Umbilical cord (tissue), 2 donors: Measurements from ENCODE around the gene CTIF. TPM values are rescaled to one million over a fixed set of nuclear protein-coding genes. Genes with fewer than 3 reads are reported as not detected.
"Not testable (repeated sequence)": the region's sequence is repeated elsewhere in the genome, so short reads cannot be mapped to it uniquely, and the experiment has no call there.

Experiments used
- DNase-seq: peaks from one replicate; pipeline ENCODE4 v3.0.0-alpha.2; 2015; ENCODE audit warnings: low spot score
- total RNA-seq: library from RNA; depleted of rRNA; stranded (reverse); fragments of >200 nt; gene quantifications from one replicate; pipeline ENCODE4 v1.2.3, GENCODE V29; 2014; ENCODE audit warnings: low replicate concordance; ENCODE audit not compliant: insufficient read depth

Gene CTIF
- total RNA-seq, 1 donor from 2014 or later: 39.7 TPM

DNA sequence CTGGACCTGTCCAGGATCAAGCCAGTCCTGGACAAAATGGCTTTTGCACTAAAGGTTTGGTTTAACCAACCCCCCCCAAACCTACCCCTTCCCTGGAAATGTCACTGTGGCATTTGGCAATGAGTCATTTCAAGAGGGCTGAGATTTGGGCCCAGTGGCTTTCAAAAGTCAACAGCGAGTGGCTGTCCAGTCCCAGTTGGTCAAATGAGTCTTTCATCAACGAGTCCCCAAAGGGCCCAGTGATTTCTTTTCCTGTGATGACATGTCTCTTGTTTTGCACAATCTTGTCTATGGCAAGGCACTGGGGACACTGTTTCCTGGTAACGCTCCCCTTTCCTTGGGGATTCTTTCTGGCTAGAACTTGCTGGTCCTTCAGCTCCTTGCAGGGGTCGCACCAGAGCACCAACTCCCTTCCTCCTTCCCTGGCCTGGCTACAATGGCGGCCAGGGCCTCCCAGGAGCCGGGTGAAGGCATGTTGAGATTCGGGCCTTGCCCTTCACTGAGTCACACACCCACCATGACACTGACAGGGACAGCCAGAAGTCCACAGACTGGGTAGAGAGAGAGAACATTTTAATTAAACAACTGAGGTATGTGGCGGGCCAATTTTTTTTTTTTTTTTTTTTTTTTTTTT lies 324.7 kb downstream of the CTIF start:
- DNase-seq: no peak

DNA sequence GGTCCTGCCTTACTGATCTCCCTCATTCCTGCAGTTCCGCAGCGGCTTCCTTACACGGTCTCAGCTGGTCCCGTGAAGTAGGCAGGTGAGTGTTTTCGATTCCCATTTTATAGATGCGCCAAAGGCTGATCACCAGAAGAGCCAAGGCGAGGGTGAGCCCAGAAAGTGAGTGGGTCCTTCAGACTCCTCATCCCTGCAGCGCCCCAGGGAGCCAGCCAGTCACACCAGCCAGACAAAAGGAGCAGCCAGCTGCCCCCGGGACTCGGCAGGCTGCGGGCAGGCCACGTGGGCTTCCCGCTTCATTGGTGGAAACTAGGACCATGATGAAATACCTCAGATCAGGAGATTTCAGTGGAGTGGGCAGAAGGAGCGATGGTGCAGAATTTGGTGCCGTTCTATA lies 326.0 kb downstream of the CTIF start:
- DNase-seq: no peak

DNA sequence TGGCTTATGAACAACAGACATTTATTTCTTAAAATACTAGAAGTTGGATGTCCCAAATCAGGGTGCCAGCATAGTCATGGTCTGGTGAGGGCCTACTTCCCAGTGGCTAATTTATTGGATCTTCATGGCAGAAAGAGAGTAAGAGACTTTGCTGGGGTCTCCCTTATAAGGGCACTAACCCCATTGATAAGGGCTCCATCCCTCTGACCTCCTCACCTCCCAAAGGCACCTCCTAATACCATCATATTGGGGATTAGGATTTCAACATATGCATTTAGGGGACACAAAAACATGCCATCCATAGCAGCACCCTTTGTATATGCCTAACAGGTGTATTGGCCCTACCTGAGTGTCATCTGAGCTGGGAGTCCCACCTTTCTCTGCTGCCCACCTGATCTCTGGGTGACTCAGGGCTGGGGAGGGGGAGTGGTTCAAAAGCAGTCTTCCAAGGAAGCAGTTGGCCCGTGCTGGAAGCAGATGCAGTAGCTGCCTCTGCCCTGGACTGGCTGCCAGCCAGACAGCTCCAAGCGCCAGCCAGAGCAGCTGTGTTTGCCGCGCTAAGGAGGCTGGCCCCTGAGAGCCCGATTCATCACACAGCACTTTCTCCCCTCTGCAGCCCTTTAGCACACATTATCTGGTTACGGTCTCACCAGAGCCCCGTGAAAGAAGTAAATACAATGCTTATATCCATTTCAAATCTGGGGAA lies 327.4 kb downstream of the CTIF start:
- DNase-seq: peak; percentile 80

DNA sequence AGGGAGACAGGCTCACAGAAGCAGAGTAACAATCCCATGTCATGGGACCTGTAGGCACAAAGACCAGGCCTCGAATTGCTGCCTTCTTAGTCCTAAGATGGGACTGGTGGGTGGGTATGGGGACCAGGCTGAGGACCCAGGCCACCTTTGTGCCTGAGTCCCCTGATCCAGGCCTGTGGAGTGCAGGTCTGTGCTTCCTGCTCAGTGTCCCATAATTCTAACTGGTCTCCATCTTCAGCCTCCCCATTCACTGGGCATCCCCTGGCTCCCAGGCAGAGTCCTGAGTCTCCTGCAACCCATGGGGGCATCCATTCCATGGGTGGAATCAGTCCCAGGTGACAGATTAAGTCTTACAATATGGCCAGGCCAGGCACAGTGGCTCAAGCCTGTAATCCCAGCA lies 328.0 kb downstream of the CTIF start:
- no peak for DNase-seq

DNA sequence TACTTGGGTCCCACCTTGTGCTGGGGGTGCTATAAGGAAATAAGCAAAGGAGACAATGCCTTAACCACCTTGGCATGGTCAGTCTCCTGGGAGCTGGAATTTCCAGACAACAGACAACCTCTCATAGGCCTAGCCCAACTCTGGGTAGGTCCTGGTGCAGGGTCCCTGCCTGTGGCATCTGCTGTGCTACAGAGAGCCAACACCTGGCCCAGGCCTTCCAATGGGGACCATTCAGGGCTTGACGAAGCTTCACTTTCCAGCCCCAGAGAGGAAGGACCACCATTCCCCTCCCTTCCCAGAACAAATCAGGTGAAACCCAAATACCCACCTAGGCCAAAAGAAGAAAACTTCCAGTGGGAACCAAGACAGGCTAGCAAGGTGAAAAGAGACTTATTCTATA lies 329.1 kb downstream of the CTIF start:
- DNase-seq: no peak

DNA sequence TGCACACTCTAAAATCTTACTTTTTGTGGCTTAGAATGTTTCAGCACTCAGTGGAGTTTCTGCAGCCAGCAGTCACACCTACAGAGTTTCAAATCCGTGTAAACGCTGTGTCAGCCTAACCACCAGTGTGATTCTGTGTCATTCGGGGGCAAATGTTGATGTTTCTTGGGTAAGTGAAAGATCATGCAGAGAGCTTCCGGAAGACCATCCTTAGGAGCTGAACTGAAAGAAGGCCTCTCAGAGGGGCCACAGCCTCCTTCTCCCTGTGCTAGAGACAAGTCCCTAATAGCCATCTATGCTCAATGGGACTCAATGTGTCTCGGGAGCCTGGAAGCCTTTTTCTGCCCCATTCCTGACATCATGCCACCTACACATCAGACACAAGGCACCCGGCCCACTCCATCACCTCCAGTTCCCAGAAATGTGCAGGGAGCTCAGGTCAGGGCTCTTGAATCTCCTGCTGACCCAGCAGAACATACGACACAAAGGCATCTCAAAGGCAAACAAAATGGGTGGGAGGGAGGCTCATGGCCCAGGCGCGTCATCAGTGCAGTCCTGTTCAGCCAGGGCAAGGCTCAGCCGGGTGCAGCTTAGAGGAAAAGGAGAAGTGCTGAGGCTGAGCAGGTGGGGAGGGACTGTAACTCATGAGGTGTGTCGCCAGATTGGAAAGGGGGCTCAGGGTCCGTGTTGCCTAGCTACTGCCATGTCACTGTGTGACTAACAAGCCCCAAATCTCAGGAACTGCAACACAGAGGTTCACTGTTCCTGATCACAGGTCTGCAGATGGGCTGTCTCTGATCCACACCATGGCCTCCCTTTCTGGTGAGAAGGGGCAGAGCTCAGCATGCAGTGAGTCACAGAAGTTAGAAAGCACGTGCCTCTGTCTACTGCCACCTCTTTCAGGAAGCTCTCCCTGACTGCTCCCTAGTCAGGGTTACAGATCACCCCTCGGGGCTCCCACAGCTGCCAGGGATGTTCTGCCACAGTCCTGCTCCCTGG lies 329.9 kb downstream of the CTIF start:
- DNase-seq: no peak

DNA sequence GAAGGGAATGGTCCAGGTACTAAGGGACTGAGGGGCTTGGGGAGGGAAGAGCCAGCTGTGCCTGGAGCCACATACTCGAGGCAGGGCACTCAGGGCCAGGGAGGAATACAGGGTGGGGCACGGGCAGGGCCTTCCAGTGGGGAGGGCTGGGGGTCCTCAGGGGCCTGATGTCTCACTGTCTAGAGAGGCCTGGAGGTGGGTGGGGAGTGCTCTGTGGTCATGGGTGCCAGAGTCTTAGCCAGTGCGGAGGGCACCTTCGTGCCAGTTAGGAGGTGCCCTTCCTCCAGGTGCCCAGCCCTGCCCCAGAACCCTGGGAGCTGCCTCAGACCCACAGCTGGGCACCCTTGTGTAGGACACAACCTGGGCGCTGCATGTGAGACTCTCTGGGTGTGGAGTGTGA lies 330.8 kb downstream of the CTIF start:
- DNase-seq: no peak

DNA sequence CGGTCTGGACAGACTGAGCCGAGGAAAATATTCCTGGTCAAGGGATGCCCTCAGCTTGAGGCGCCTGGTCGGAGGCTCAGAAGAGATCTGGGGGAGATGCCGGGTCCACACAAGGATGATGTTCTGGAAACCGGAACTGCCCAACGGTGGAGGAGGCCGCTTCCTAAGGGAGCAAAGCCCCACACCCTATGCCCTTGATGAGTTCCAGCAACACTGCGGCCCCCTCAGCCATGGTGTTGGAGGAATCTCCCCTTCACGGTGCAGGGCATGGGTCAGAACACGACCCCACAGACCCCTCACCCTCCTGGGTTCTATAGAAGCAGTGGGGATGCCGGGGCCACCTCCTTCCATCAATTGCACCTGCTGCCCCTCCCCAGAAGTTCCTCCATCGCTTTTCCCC lies 332.1 kb downstream of the CTIF start:
- DNase-seq: not testable (repeated sequence)

DNA sequence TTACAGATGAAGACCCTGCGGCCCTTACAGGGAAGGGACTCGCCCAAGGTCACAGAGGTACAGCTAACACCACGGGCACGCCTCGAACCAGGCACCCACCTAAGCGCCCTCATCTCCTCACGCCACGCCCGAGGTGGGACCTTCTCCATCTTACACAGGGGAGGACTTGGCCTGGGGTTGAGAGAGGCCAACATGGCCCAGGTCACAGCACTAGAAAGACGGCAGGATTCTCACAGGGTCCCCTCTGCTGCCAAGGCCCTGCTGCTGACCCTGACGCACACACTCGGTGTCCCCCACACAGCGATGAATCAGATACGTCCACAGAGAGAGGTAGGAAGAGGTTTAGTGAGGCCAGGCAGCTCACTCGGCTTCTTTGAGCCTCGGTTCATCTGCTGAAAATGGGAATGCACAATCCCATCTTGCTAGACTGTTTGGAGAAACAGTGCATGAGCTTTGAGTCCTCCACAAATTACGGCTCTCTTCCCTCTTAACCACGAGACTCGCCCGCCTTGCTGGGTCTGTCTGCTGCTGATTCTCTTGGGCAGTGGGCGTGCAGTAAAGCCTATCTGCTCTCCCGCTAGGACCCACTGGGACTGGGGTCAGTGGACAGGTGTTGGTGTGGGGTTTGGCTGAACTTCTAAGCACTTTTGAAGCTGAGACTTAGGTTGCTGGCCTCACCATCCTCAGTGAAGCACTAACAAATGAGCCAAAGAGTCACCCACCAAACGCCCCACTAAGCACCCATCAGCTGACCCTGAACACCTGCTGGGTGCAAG lies 332.7 kb downstream of the CTIF start:
- DNase-seq: no peak

DNA sequence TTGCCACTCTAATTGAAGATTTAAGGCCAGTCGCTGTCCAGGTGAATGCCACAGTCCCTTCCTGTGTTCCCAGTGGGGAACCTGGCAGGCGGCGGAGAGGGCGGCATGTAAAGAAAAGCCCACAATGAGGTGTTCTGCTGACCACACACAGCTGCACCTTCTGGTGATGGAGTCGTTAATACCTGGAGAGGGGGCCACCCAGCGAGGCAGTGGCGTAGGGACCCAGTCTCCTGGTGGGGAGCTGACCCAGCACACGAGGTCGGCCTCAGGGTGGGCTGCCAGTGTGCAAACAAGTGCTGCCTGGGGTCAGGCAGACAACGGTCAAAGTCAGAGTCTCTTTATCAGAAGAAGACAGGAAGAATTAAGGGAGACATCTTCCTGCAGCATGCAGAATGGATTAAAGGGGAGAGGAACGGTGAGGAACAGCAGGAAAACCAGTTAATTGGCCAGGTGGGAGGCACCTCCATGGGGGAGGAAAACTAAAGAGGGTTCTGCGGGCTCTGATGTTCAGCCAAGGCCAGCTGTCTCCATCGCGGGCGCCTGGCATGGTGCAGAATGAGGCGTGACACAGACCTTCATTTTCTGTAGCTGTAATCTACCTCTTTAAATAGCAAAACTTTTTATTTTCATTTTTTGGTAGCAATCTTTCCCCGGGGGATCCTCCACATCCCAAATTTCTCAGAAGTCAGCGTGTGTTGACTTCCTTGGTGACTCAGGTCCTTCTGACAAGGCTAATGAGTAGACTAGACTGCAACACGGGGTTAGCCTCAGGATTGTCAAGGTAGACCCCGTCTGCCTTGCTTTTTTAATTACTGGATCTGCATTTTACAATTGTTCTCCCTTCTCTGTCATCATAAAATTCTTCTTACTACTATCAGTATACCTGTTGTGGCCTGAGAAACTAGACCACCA lies 333.7 kb downstream of the CTIF start:
- no peak for DNase-seq

DNA sequence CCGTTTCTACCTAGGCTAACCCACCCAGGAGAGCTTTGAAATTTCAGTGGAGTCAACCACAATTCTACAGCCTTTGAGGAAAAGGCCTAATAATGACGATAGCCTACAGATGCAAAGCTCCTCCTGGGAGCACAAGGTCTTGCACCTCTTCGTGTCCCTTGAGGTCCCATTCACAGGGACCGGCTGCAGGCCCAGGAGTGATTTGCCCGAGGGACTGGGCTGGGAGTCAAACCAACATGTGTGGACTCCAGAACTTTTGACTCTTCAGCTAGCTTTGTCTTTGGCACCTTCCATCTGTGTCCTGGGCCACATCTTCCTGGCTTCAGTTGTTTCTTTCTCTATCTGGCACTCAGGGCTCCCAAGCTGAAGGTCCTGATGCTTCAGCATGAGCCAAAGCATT lies 335.4 kb downstream of the CTIF start:
- no peak for DNase-seq

DNA sequence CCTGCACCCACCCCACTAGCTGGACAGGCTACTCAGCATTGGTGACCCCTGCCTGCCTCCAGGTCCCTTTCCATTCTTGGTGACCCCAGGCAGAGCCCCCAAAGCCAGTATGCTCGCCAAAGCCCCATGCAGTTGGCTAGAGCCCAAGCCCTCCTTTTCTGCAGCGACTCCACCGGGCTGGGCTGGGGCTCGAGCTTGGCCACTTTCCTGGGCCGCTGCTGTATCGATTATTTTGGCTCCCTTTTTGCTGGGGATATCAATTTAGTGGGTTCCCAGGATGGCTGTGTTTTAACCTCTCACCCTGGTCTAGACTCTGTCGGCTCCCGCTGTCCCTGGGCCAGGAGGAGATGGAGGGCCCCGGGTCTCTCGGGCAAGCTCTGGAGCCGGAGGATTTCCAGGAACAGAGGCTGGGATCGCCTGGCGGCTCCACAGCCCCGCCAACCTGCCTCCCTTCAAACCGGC lies 335.9 kb downstream of the CTIF start:
- DNase-seq: no peak

DNA sequence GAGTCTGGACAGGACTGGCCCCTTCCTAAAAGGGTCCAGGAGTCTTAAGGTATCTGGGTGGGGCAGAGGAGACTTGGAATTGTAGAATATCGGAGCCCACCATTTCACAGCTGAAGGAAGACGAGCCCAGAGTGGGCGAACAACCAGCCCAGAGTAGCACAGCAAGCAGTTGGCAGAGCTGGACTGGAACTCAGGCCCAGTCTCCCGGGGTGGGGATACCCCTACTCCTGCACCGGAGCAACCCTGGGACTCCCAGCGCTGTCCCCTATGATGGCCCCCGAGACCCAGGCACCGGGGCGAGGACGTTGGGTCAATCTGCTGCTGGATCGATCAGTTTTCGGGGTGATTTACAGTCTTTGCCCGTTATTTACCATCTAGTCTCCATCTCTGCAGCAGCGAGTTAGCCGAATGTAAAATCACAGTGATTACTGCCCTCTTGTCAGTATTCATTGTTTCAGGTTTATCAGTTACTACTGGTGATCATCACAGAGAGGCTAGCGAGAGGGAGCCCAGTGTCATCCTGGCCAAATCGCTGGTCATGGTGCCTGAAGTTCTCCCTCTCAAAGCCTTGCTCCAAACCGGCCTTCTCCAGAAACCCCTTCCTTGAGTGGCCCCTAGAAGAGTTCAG lies 336.6 kb downstream of the CTIF start:
- DNase-seq: no peak

DNA sequence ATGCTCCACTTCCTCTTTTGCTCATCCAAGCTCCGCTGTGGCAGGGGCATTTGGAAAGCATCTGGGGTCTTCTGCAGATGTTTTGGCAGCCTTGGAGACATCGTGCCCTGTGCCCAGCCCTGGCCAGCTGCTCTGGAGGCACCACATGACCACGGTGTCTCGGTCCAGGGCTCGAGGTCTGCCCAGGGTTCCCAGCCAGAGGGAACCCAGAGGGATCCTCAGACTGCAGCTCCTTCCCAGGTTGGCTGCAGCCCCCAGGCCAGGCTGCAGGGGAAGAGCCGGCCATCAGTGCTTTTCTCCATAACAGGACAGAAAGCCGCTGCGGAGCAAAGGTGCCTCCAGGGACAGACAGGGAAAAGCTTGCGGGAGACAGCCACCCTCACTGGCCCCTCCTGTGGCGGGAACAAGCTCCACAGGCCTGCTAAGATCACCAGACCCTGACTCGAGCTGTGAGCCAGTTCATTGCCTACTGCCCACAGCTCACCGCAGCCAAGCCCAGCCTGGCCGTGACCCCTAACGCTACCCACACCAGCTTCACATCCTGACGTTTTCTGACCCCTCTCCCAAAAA lies 337.2 kb downstream of the CTIF start:
- DNase-seq: no peak

DNA sequence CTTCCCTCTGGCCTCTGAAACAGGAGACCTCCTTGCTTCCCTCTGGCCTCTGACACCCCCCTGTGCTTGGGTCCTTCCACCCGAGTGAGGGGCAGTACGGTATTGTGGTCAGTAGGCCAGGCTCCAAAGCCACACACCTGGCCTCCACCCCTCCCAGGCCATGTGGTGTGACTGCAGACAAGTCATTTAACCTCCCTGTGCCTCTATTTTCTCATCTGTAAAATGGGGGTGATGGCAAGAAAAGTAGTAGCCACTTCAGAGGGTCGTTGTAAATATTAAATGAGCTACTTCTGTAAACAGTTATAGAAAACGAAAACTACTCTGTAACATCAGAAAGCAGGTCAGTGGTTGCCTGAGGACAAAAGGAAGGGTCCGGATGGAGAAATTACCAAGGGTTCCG lies 337.8 kb downstream of the CTIF start:
- DNase-seq: no peak

DNA sequence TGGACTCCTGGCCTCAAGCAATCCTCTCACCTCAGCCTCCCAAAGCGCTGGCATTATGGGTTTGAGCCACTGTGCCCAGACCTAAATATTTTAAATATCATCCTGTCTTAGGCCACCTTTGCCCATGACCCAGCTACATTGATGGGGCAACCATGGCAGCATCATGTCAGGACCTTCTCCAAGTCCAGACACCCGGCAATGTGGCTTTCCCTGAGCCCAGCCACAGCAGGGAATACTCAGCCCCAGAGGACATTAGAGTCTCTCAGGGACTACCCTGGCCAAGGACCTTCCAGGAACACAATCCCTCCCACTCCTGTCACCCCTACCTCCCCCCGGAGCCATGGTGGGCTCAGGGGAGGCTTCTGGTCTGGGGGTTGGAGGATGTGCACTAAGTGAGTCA lies 339.1 kb downstream of the CTIF start:
- DNase-seq: no peak

DNA sequence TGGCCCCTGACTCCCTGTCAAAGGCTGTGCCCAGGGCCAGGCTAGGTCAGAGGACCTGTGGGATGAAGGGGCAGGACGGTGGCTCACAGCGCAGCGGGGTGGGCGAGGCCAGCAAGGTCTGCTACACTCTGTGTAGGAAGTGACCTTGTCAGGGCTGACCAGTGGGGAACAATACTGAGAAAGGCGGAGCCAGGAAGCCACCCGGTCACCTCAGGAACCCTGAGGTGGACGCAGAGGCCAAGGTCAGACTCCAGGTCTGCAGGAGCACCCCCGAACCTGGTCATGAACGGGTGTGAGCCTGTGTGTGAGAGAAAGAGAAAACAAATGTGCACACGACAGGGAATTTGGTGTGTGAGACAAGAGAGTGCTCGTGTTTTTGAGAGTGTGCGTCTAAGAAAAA lies 339.6 kb downstream of the CTIF start:
- no peak for DNase-seq

DNA sequence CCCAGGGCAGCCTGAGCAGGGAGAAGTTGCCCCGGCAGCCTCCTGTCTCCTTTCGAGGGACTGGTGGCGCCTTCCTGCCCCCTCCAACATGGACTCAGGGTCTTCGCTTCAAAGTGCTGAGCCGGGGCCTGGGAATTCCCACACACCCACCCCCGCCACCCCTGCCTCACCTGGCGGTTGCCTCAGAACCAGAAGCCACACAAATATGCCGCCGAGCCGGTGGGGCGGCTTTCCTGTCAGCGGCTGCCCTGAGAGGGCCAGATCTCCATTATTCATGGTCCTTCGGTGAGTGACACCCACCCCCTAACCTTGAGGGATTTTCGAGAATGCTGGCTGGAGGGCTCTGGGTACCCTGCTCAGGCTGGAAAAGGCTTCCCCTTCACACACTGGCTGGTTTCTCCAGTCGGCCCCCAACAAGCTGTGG lies 340.2 kb downstream of the CTIF start:
- no peak for DNase-seq

DNA sequence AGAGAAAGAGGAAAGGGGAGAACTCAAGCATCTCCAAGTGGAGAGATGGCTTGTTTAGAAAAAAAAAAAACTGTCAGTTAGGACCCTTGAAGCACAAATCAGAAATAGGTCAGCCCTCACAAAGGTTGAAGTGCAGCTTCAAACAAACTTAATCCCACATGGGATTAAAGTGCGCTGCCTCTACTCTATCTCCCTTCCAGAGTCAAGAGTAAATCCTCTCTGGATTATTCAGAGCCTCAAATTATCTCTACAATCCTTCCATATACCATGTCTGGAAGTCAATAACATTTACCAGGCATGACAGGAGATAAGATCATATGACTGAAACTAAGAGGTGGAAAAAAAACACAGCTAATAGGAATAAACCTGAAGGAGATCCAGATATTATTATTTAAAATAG lies 342.1 kb downstream of the CTIF start:
- DNase-seq: peak; percentile 96

DNA sequence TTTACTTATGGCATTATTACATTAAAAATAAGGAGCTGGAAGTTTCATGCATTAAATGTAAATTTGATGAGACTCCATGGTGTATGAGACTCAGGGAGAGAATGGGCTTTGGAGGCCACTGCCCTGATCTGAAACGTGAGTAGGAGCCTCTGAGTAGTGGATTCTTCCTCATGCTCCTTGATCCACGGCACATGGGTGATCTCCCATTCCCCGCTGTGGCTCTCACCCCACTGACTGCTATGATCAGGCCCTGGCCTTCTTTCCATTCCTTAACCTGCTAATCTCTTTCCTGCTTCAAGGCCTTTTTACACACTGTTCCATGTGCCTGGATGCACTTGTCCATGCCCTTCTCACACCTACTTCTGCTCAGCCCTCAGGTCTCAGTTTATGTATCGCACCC lies 343.5 kb downstream of the CTIF start:
- no peak for DNase-seq
